HUES6 (cell line): ENCODE data around the gene RAPGEF6.

Source experiments
- H3K27ac ChIP-seq: 2 replicates; pipeline ENCODE4 v1.7.0; 2013; ENCODE audit warnings: low read depth, mild to moderate bottlenecking, low read length, inconsistent platforms
- H3K27me3 ChIP-seq: 2 replicates; pipeline ENCODE4 v1.6.1; 2013; ENCODE audit warnings: low read length; ENCODE audit not compliant: control insufficient read depth, insufficient read depth
- H3K36me3 ChIP-seq: 2 replicates; pipeline ENCODE4 v1.6.1; 2013; ENCODE audit warnings: low read length; ENCODE audit not compliant: control insufficient read depth, insufficient read depth
- H3K4me1 ChIP-seq: 2 replicates; pipeline ENCODE4 v1.6.1; 2013; ENCODE audit warnings: low read length; ENCODE audit not compliant: control insufficient read depth, insufficient read depth
- H3K4me3 ChIP-seq: 2 replicates; pipeline ENCODE4 v1.5.1; 2013; ENCODE audit warnings: low read depth, low read length
- H3K9ac ChIP-seq: one replicate; pipeline ENCODE4 v1.6.1; 2013; ENCODE audit warnings: mild to moderate bottlenecking, low read length
- H3K9me3 ChIP-seq: 2 replicates; pipeline ENCODE4 v1.6.1; 2013; ENCODE audit warnings: low read depth, low read length; ENCODE audit not compliant: control insufficient read depth, insufficient read depth

The RAPGEF6 gene

GRCh38 chr5:131641494-131641893 is 6.5 kb upstream of the RAPGEF6 start:
- Histone ChIP-seq H3K4me3 (no peak overlapping the region), H3K27me3 (no peaks in the 10 kb centered on the region), H3K4me1 (peaks cover 4% of the 10 kb centered on the region; the same call in 1 of the 2 replicates), H3K27ac (no peak overlapping the region), H3K9me3 (no peaks in the 10 kb centered on the region), H3K36me3 (peaks cover 4% of the 10 kb centered on the region; the same call in 1 of the 2 replicates), H3K9ac (no peak overlapping the region)

GRCh38 chr5:131640043-131640856 is 5.2 kb upstream of the RAPGEF6 start:
- H3K4me3 ChIP-seq: no peak overlapping the region
- no peaks in the 10 kb centered on the region for H3K27me3 ChIP-seq
- H3K36me3 ChIP-seq: peaks cover 4% of the 10 kb centered on the region; the same call in 1 of the 2 replicates
- no peak overlapping the region for H3K27ac ChIP-seq
- H3K4me1 ChIP-seq: peaks cover 9% of the 10 kb centered on the region; the same call in 1 of the 2 replicates
- H3K9ac ChIP-seq: no peak overlapping the region
- no peaks in the 10 kb centered on the region for H3K9me3 ChIP-seq

DNA sequence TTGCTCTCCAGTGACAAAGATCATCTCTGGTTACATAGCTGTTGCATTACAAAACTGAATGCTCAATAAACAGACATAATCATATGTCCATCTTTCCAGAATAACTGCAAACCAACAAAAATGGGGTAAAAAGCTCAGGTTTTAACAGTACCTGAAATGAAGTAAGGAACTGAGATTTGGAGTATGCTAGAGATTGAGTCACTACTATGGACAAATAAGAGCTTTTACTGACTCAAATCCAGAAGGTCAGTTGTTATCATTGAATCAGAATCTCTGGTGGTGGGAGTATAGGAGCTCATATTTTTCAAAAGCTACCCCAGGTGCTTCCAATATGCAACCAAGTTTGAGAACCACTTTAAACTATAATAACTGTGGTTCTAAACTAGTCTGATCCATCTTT is 4.1 kb upstream of the RAPGEF6 start:
- H3K36me3 ChIP-seq: no peaks in the 10 kb centered on the region
- no peak overlapping the region for H3K9ac ChIP-seq
- peaks cover 9% of the 10 kb centered on the region; the same call in 1 of the 2 replicates for H3K4me1 ChIP-seq
- no peak overlapping the region for H3K4me3 ChIP-seq
- no peaks in the 10 kb centered on the region for H3K27me3 ChIP-seq
- no peaks in the 10 kb centered on the region for H3K9me3 ChIP-seq
- no peak overlapping the region for H3K27ac ChIP-seq

DNA sequence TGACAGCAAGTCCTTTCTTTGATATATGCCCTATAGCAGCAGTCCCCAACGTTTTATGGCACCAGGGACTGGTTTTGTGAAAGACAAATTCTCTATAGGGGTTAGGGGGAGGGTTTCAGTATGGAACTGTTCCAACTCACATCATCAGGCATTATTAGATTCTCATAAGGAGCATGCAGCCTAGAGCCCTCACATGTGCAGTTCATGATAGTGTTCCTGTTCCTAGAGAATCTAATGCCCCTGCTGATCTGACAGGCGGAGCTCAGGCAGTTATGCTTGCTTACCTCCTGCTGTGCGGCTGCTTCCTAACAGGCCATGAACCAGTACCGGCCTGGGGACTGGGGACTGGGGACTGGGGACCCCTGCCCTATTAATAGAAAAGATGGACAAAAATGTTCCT is 2.7 kb upstream of the RAPGEF6 start:
- Histone ChIP-seq H3K27me3 (no peaks in the 10 kb centered on the region), H3K9ac (no peak overlapping the region), H3K36me3 (no peaks in the 10 kb centered on the region), H3K4me3 (no peak overlapping the region), H3K9me3 (no peaks in the 10 kb centered on the region), H3K27ac (no peak overlapping the region), H3K4me1 (peaks cover 9% of the 10 kb centered on the region)

- Histone ChIP-seq H3K9me3 (no peaks in the 10 kb centered on the region), H3K4me1 (peaks cover 10% of the 10 kb centered on the region), H3K9ac (peak overlapping the region; percentile 95), H3K36me3 (no peaks in the 10 kb centered on the region), H3K27ac (peak overlapping the region; percentile 94), H3K27me3 (no peaks in the 10 kb centered on the region), H3K4me3 (peak overlapping the region; percentile 93)
Observed at GRCh38 chr5:131635684-131636572, 899 bp upstream of the RAPGEF6 start.

DNA sequence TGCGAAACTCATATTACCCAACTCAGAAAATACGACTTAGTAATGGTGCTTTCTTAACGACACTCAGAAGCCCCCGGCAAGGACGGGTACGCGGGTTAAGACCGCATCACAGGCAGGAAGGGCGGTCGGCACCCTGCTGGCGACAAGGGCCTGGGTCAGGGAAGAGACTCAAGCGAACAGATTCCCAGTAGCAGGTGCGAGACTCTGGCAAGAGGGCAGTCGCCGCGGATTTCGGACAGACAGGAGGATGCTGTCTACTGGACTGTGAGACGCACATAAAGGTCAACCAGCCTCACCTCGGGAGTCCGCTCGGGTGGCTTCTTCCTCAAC is 398 bp downstream of the RAPGEF6 start:
- Histone ChIP-seq H3K9me3 (no peaks in the 10 kb centered on the region), H3K27me3 (no peaks in the 10 kb centered on the region), H3K9ac (peak overlapping the region; percentile 95), H3K27ac (peak overlapping the region; percentile 58), H3K4me1 (peaks cover 16% of the 10 kb centered on the region), H3K4me3 (peak overlapping the region; percentile 93), H3K36me3 (no peaks in the 10 kb centered on the region)

- Histone ChIP-seq H3K27me3 (no peaks in the 10 kb centered on the region), H3K4me3 (peak overlapping the region; percentile 93), H3K9ac (peak overlapping the region; percentile 95), H3K4me1 (peaks cover 16% of the 10 kb centered on the region), H3K27ac (peak overlapping the region; percentile 58; the same call in 1 of the 2 replicates), H3K36me3 (no peaks in the 10 kb centered on the region), H3K9me3 (no peaks in the 10 kb centered on the region)
Observed at GRCh38 chr5:131634238-131634637, 791 bp downstream of the RAPGEF6 start.

GRCh38 chr5:131633830-131634229 is 1.2 kb downstream of the RAPGEF6 start:
- Histone ChIP-seq H3K27ac (no peak overlapping the region), H3K4me1 (peaks cover 17% of the 10 kb centered on the region), H3K36me3 (no peaks in the 10 kb centered on the region), H3K9ac (peak overlapping the region; percentile 95), H3K27me3 (no peaks in the 10 kb centered on the region), H3K9me3 (no peaks in the 10 kb centered on the region), H3K4me3 (peak overlapping the region; percentile 93)

DNA sequence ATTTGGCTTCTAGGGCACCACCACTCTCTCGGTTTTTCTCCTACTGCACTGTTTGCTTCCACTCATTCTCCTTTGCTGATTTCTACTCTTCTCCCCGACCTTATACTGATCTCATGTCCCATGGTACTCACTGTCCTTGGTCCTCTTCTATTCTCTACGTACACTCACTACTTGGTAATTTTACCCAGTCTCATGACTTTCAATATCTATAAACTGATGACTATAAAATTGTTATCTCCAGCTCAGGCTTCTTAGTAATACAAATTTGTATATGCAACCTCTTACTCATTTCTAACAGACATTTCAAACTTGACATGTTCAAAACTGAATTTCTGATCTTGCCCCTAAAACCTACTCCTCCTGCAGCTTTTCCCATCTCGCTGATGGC is 4.1 kb downstream of the RAPGEF6 start:
- no peak overlapping the region for H3K4me3 ChIP-seq
- no peaks in the 10 kb centered on the region for H3K27me3 ChIP-seq
- H3K4me1 ChIP-seq: peaks cover 14% of the 10 kb centered on the region
- H3K36me3 ChIP-seq: no peaks in the 10 kb centered on the region
- no peak overlapping the region for H3K27ac ChIP-seq
- no peak overlapping the region for H3K9ac ChIP-seq
- H3K9me3 ChIP-seq: no peaks in the 10 kb centered on the region

DNA sequence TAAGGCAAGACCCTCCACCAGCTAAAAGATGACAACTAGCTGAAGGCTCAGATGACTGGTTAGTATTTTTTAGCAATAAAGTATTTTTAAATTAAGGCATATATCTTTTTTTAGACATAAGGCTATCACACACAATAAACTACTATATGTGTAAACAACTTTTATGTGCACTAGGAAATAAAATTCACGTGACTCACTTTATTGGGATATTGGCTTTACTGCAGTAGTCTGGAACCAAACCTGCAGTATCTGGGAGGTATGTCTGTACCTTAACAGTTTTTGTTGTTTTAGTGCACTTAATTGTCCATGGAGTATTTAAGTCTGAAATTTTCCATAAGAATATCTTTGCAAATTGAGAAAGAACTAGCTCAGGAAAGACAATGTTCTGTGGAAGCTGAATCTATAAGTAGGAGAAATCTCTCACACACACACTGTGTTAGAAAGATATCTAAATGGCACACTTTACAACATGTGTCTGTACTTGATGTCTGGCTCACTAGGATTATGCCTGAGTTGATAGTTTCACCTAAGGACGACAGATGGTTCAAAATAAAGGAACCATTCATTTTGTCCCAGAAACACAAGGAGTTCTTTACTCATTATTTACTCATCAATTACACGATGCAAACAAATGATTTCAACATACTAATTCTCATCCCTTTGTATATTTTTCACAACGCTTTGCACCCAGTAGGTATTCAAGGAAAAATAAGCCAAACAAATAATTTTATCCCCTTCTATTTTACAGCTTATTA is 4.6 kb downstream of the RAPGEF6 start:
- Histone ChIP-seq H3K27me3 (no peaks in the 10 kb centered on the region), H3K36me3 (no peaks in the 10 kb centered on the region), H3K4me1 (peaks cover 14% of the 10 kb centered on the region), H3K27ac (no peak overlapping the region), H3K4me3 (no peak overlapping the region), H3K9me3 (no peaks in the 10 kb centered on the region), H3K9ac (no peak overlapping the region)
